Coronary artery (tissue), 2 donors: ENCODE measurements around the gene ZNF469.

Experiments used
- DNase-seq: peaks from one replicate; pipeline ENCODE4 v3.0.0-alpha.2; 2017; ENCODE audit warnings: low spot score
- H3K27ac ChIP-seq, 2 donors: fragments of 200-600 bp; sonication (generic); one replicate each; pipeline ENCODE4 v1.5.1; 2016 to 2019
- H3K4me3 ChIP-seq: fragments of 200-600 bp; sonication (generic); 2 replicates; pipeline ENCODE4 v1.5.1; 2016; ENCODE audit warnings: mild to moderate bottlenecking, moderate library complexity
- TF ChIP-seq, protein P1 (sequence below): fragments of 200-600 bp; sonication (generic); IDR thresholded peaks from one replicate; pipeline ENCODE4 v1.5.1; 2019; ENCODE audit warnings: antibody characterized with exemption

The ZNF469 gene

GRCh38 chr16:88390265-88390664, 7.5 kb downstream of the ZNF469 start:
- no peak for DNase-seq
- Histone ChIP-seq H3K4me3 (no peak overlapping the region), H3K27ac (peak overlapping the region in 1 of 2 donors; percentile 92)
- TF ChIP-seq, protein P1, sequence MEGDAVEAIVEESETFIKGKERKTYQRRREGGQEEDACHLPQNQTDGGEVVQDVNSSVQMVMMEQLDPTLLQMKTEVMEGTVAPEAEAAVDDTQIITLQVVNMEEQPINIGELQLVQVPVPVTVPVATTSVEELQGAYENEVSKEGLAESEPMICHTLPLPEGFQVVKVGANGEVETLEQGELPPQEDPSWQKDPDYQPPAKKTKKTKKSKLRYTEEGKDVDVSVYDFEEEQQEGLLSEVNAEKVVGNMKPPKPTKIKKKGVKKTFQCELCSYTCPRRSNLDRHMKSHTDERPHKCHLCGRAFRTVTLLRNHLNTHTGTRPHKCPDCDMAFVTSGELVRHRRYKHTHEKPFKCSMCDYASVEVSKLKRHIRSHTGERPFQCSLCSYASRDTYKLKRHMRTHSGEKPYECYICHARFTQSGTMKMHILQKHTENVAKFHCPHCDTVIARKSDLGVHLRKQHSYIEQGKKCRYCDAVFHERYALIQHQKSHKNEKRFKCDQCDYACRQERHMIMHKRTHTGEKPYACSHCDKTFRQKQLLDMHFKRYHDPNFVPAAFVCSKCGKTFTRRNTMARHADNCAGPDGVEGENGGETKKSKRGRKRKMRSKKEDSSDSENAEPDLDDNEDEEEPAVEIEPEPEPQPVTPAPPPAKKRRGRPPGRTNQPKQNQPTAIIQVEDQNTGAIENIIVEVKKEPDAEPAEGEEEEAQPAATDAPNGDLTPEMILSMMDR: no peak

DNA sequence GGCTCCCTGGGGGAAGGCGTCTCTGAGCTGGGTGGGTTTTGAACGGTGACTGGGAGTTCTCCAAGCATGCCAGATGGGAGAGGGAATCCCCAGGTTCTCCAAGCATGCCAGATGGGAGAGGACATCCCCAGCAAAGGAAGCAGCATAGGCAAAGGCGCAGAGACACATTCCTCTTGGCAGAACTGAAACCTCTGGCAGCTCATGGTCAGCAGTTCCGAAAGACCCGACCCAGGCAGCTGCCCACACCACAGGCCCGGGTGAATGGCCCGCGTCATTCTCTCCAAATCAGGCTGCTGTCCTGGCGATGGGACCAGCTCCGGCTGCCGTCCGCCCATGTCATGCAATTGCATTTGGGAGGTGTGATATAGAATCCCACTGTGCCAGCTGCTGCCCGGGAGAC, 8.0 kb downstream of the ZNF469 start:
- no peak for DNase-seq
- Histone ChIP-seq H3K4me3 (no peak overlapping the region), H3K27ac (peak overlapping the region in 1 of 2 donors; percentile 92)
- TF ChIP-seq, protein P1: no peak

- DNase-seq: no peak
- Histone ChIP-seq H3K27ac (peak overlapping the region in 1 of 2 donors; percentile 92), H3K4me3 (no peak overlapping the region)
- TF ChIP-seq, protein P1: no peak
Observed at GRCh38 chr16:88391144-88391850, 8.5 kb downstream of the ZNF469 start.

- no peak for DNase-seq
- H3K27ac ChIP-seq: peak overlapping the region; percentile 66 to 88
- no peak overlapping the region for H3K4me3 ChIP-seq
- TF ChIP-seq, protein P1: no peak
Observed at GRCh38 chr16:88392111-88392510, 9.4 kb downstream of the ZNF469 start.

GRCh38 chr16:88392616-88393015, 9.9 kb downstream of the ZNF469 start:
- Histone ChIP-seq H3K27ac (peak overlapping the region; percentile 66 to 88), H3K4me3 (no peak overlapping the region)
- DNase-seq: no peak
- TF ChIP-seq, protein P1: no peak

- TF ChIP-seq, protein P1: no peak
- Histone ChIP-seq H3K27ac (peak overlapping the region; percentile 66 to 88), H3K4me3 (no peak overlapping the region)
- DNase-seq: peak; percentile 87
Observed at GRCh38 chr16:88393034-88393433, 10.3 kb downstream of the ZNF469 start.

GRCh38 chr16:88393571-88393970, 10.8 kb downstream of the ZNF469 start:
- TF ChIP-seq, protein P1: no peak
- Histone ChIP-seq H3K4me3 (no peak overlapping the region), H3K27ac (peak overlapping the region; percentile 66 to 88)
- DNase-seq: no peak
